SK-N-DZ (cell line): Measurements from ENCODE around the gene TMEM175. TPM values are rescaled to one million over a fixed set of nuclear protein-coding genes. Genes with fewer than 3 reads are reported as not detected.
A peak's percentile ranks its signal among the peaks of the same experiment; 100 is the strongest.

Experiments used
- DNase-seq: peaks from one replicate; pipeline ENCODE4 v3.0.0-alpha.2; 2015; ENCODE audit warnings: low spot score
- polyA plus RNA-seq, 2 experiments: library from polyadenylated mRNA; depleted of rRNA; stranded (reverse); fragments of >200 nt; gene quantifications; 2 replicates each; pipeline ENCODE4 v1.2.3, GENCODE V29; 2014

Gene TMEM175
- polyA plus RNA-seq (2014; cell fraction: cytosol; rRNA removed): 6.0 and 7.4 TPM in 2 replicates
- 62.1 and 116 TPM in 2 replicates for polyA plus RNA-seq (2014; cell fraction: nucleus; rRNA removed)

GRCh38 chr4:931960-932712, at the start of gene TMEM175, which contains the start of gene GAK:
TSS of gene TMEM175 (plus strand) at chr4:932460. CDS start at chr4:947740, 15,280 bp downstream.
TSS of gene GAK (minus strand) at chr4:932316. CDS start at chr4:932187, 129 bp downstream.
- peak; percentile 90 for DNase-seq

GRCh38 chr4:882646-883045, 49.6 kb upstream of the TMEM175 start:
- DNase-seq: no peak

- DNase-seq: no peak
Measured at GRCh38 chr4:883377-884095, 48.7 kb upstream of the TMEM175 start.

GRCh38 chr4:884259-884658, 48.0 kb upstream of the TMEM175 start:
- DNase-seq: no peak

GRCh38 chr4:884896-885295, 47.4 kb upstream of the TMEM175 start:
- no peak for DNase-seq

- DNase-seq: no peak
Measured at GRCh38 chr4:885353-885752, 46.9 kb upstream of the TMEM175 start.

GRCh38 chr4:886244-886643, 46.0 kb upstream of the TMEM175 start:
- no peak for DNase-seq

- DNase-seq: no peak
Measured at GRCh38 chr4:887034-887763, 45.1 kb upstream of the TMEM175 start.

GRCh38 chr4:888029-888428, 44.2 kb upstream of the TMEM175 start:
- DNase-seq: no peak

- no peak for DNase-seq
Measured at GRCh38 chr4:889516-889915, 42.7 kb upstream of the TMEM175 start.

GRCh38 chr4:890036-890695, 42.1 kb upstream of the TMEM175 start:
- DNase-seq: no peak

GRCh38 chr4:891747-892146, 40.5 kb upstream of the TMEM175 start:
- no peak for DNase-seq

GRCh38 chr4:892780-893179, 39.5 kb upstream of the TMEM175 start:
- no peak for DNase-seq

- DNase-seq: no peak
Measured at GRCh38 chr4:893276-893994, 38.8 kb upstream of the TMEM175 start.

GRCh38 chr4:893995-894705, 38.1 kb upstream of the TMEM175 start:
- no peak for DNase-seq

- no peak for DNase-seq
Measured at GRCh38 chr4:895596-895995, 36.7 kb upstream of the TMEM175 start.

- DNase-seq: no peak
Measured at GRCh38 chr4:896216-896615, 36.0 kb upstream of the TMEM175 start.

GRCh38 chr4:896630-897029, 35.6 kb upstream of the TMEM175 start:
- no peak for DNase-seq

- no peak for DNase-seq
Measured at GRCh38 chr4:898123-898522, 34.1 kb upstream of the TMEM175 start.

GRCh38 chr4:898869-899555, 33.2 kb upstream of the TMEM175 start:
- no peak for DNase-seq
